HL-60 (cell line): ENCODE data around the gene ZFTA.

ENCODE experiments used
- DNase-seq, 2 experiments: peaks; one replicate each; pipeline ENCODE4 v3.0.0-alpha.2; 2010 to 2020; ENCODE audit warnings: low read depth in 1 of 2, low spot score in 1 of 2
- H3K27ac ChIP-seq: fragments of 250-450 bp; sonication (Bioruptor Pico); replicated peaks from 2 replicates; pipeline ENCODE4 v1.5.1; 2020; ENCODE audit warnings: mild to moderate bottlenecking, moderate library complexity
- H3K27me3 ChIP-seq: fragments of 250-450 bp; sonication (Bioruptor Pico); 2 replicates; pipeline ENCODE4 v1.5.1; 2021; ENCODE audit warnings: mild to moderate bottlenecking, moderate library complexity; ENCODE audit not compliant: insufficient read depth, poor library complexity, severe bottlenecking
- H3K4me3 ChIP-seq: replicated peaks from 2 replicates; pipeline ENCODE4 v1.5.1; 2011; ENCODE audit warnings: mild to moderate bottlenecking, control low read depth, low read length; ENCODE audit not compliant: insufficient read depth
- CTCF ChIP-seq: IDR thresholded peaks from one replicate; pipeline ENCODE4 v1.5.1; 2011; ENCODE audit warnings: low read length, control low read depth, inconsistent platforms; ENCODE audit not compliant: insufficient read depth
- GABPA ChIP-seq: IDR thresholded peaks from 2 replicates; pipeline ENCODE4 v1.6.1; 2012; ENCODE audit warnings: low read depth
- POLR2AphosphoS5 ChIP-seq: IDR thresholded peaks from 2 replicates; pipeline ENCODE4 v1.6.1; 2012; ENCODE audit warnings: low read depth
- REST ChIP-seq: IDR thresholded peaks from 2 replicates; pipeline ENCODE4 v1.6.1; 2012; ENCODE audit warnings: low read depth; ENCODE audit not compliant: insufficient replicate concordance
- SPI1 ChIP-seq: IDR thresholded peaks from 2 replicates; pipeline ENCODE4 v1.6.1; 2012; ENCODE audit warnings: low read depth, mild to moderate bottlenecking, borderline replicate concordance

The ZFTA gene

GRCh38 chr11:63763496-63764339 lies 4.9 kb downstream of the ZFTA start:
- Histone ChIP-seq H3K27ac (no peak overlapping the region), H3K27me3 (no peaks in the 10 kb centered on the region), H3K4me3 (no peak overlapping the region)
- TF ChIP-seq POLR2AphosphoS5: no peak
- DNase-seq: no peak

GRCh38 chr11:63762654-63763495 lies 5.7 kb downstream of the ZFTA start:
- Histone ChIP-seq H3K27ac (no peak overlapping the region), H3K27me3 (no peaks in the 10 kb centered on the region), H3K4me3 (no peak overlapping the region)
- no peak for DNase-seq
- TF ChIP-seq REST: no peak
- TF ChIP-seq POLR2AphosphoS5: no peak
- TF ChIP-seq GABPA: no peak
- no peak for TF ChIP-seq CTCF
- TF ChIP-seq SPI1: no peak

- TF ChIP-seq POLR2AphosphoS5: no peak
- no peak for TF ChIP-seq REST
- no peak for TF ChIP-seq SPI1
- no peak for TF ChIP-seq CTCF
- no peak for TF ChIP-seq GABPA
- DNase-seq: no peak
- no peaks in the 10 kb centered on the region for H3K27me3 ChIP-seq
- H3K27ac ChIP-seq: no peak overlapping the region
- H3K4me3 ChIP-seq: no peak overlapping the region
Measured at GRCh38 chr11:63761931-63762653, 6.5 kb downstream of the ZFTA start.

- Histone ChIP-seq H3K27me3 (no peaks in the 10 kb centered on the region), H3K27ac (no peak overlapping the region), H3K4me3 (no peak overlapping the region)
- TF ChIP-seq SPI1: no peak
- no peak for TF ChIP-seq CTCF
- no peak for TF ChIP-seq REST
- TF ChIP-seq POLR2AphosphoS5: no peak; the same call in none of the 2 replicates
- TF ChIP-seq GABPA: no peak
- no peak for DNase-seq
Measured at GRCh38 chr11:63761188-63761587, 7.4 kb downstream of the ZFTA start.
